LNCaP clone FGC (cell line): Measurements from ENCODE around the gene C13orf42.

Source experiments
- DNase-seq: peaks from one replicate; pipeline ENCODE4 v3.0.0-alpha.2; 2011; ENCODE audit warnings: low read depth
- H3K4me3 ChIP-seq: 2 replicates; pipeline ENCODE4 v1.5.1; 2011; ENCODE audit warnings: mild to moderate bottlenecking, low read depth, low read length, control low read depth
- TF ChIP-seq, protein P1 (sequence below): IDR thresholded peaks from 2 replicates; pipeline ENCODE4 v1.5.1; 2012; ENCODE audit warnings: mild to moderate bottlenecking; ENCODE audit not compliant: control insufficient read depth, insufficient read depth; ENCODE audit errors: extremely low read depth

Gene C13orf42

DNA sequence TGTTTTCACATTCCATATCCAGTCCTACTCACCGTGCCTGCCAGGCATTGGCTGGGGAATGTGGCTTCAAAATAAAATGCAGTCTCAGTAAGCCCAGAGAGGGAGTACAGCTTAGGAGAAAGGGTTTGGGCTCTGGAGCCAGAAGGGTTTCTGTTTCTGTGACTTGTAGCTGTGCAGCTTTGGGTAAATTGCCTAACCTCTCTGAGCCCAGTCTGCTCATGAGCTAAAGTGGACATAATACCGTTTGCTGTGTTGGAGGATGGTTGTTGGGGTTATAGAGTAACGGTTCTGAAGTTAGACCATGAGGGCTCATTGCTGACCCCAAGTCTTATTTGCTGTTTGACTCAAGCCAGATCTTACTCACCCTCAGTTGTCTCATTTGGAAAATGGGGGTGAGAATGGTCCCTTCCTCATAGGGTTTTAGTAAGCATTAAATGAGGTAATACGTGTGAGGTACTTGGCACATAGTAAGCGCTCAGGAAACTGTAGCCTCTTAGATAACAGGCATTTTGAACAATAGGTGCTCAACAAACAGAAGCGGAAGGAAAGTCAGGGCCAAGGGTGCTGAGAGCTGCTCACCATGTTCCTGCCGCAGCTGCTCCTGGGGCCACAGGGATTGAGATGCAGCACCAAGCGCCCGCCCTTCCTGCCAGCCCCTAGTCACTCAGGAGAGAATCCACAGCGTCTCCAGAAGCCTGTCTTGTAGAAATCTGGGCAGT, 45.5 kb downstream of the C13orf42 start:
- no peak for DNase-seq
- TF ChIP-seq, protein P1, sequence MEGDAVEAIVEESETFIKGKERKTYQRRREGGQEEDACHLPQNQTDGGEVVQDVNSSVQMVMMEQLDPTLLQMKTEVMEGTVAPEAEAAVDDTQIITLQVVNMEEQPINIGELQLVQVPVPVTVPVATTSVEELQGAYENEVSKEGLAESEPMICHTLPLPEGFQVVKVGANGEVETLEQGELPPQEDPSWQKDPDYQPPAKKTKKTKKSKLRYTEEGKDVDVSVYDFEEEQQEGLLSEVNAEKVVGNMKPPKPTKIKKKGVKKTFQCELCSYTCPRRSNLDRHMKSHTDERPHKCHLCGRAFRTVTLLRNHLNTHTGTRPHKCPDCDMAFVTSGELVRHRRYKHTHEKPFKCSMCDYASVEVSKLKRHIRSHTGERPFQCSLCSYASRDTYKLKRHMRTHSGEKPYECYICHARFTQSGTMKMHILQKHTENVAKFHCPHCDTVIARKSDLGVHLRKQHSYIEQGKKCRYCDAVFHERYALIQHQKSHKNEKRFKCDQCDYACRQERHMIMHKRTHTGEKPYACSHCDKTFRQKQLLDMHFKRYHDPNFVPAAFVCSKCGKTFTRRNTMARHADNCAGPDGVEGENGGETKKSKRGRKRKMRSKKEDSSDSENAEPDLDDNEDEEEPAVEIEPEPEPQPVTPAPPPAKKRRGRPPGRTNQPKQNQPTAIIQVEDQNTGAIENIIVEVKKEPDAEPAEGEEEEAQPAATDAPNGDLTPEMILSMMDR: no peak
- no peak overlapping the region for H3K4me3 ChIP-seq

DNA sequence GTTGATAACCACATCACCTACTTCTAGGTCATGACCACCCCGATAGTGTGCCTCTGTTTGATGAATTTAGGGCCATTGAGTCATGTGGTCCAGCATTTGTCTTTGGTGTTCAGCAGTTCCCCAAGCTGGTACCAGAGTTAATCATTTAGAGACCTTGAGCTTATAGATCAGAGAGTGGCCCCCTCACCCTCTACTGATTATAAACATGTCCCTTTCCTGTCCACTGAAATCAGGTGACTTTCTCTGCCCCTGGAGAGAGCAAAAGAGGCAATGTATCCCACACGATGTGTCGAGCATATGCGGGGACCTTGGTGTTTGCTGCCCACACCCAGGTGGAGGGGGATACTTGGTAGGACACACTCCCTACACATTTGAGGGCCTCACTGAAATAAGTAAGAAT, 46.3 kb downstream of the C13orf42 start:
- TF ChIP-seq, protein P1: no peak
- no peak overlapping the region for H3K4me3 ChIP-seq
- DNase-seq: no peak

DNA sequence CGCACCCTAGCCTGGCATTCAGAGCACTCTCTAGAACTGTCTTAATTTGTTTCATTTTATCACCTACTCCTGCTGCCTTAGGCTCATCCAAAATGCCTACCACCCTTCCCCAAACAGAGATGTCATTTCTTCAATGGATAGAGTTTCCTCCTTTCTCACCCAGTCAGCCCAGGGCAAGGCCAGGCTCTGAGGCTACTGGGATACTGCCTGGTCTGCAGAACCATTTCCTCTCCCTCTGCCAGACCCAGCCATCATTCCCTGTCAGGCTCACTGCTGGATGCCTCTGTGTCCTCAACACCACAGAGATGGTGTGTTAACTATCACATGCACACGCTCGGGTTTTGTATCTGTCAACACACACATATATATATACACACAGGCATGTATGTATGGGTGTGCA, 47.2 kb downstream of the C13orf42 start:
- TF ChIP-seq, protein P1: no peak
- no peak overlapping the region for H3K4me3 ChIP-seq
- DNase-seq: no peak

DNA sequence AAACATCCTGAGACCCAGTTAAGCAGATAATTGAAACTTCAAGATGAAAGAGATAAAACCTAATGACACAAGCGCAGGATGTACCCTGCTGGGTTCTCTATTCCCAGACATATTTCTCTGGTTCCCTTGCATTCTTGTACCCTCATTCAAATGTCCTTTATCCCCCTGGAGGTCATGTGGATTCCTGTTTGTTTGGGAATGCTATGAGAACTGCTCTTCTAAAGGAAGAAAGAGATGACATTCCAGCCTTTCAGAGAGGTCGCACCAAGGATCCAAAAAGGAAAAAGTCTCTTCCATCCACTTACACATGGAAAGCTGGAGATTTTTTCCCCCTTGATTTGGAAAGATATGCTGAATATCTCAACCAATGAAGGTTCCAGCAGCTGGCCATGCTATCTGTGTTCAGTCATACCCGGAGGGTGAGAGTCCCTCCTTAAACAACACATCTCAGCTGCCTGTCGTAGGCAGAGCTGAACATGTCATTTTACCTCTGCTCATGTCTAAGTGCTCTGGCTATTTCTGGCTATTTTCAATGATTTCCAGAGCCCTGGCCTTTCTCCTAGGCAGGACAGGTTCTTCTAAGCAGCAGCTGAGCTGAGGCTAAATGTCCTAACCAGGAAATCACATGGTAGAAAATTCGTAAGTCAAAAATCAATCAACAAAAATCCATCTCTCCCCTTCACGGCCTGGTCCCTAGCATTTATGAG, 52.5 kb downstream of the C13orf42 start:
- no peak overlapping the region for H3K4me3 ChIP-seq
- TF ChIP-seq, protein P1: no peak
- DNase-seq: no peak

DNA sequence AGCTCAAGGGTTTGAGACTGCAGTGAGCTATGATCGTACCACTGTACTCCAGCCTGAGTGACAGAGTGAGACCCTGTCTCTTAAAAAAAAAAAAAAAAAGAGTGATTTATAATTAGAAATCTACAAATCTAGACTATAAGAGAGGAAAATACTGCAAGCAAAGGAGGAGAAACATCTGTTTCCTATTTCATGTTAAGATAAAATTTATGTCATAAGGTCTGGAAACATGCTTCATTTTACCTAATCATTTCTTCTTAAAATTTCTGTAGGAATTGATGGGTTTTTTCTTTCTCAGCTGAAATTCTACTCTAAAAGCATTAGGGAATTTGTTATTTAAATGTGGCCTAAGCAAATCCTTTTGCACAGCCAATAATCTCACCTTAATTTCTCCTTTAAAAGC, 53.2 kb downstream of the C13orf42 start:
- TF ChIP-seq, protein P1: no peak
- no peak for DNase-seq
- H3K4me3 ChIP-seq: no peak overlapping the region

DNA sequence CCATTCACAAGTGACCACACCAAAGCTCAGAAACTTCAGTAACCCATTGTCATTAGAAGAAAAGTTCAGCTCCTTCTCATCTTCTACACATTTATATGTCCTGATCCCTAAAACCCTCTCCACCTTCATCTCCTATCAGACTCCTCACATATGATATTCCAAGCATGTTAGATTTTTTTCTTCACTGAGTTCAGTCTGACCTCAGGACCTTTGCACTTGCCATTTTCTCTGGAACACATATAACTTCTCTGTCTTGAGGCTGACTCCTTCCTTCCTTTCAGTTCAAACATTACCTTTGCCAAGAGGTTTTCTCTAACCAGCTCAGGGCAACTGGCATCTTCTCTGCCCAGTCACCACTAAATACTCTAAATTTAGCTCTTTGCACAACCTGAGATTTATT, 54.1 kb downstream of the C13orf42 start:
- no peak for DNase-seq
- TF ChIP-seq, protein P1: no peak
- H3K4me3 ChIP-seq: no peak overlapping the region
